NCI-H748 treated with DMSO at 0.1 percent for 48 hours (cell line): ENCODE data around the gene WLS.
"Not testable (repeated sequence)": the region's sequence is repeated elsewhere in the genome, so short reads cannot be mapped to it uniquely, and the experiment has no call there.

Source experiments
- DNase-seq: peaks from one replicate; lab custom pipeline; 2025; lab: John Stamatoyannopoulos, UW

The WLS gene

DNA sequence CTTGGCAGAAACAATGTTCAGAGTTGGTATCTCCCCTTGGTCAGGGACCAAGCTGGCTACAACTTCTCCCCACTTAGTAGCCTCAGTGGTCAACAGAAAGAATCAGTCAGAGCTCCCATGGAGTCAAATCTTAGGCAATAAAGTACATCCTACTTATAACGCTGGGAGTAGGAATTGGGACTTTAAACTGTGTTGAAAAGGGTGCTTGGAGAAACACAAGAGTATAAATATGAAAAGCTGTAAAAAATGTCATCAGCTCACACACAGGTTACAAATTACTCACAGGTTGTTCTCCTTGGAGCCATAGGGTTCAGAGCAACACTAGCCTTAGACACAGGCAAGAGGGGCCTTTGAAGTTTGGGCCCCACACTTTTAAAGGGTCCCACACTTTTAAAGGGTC lies 67.4 kb downstream of the WLS start:
- no peak for DNase-seq

GRCh38 chr1:68163220-68163619 lies 69.1 kb downstream of the WLS start:
- no peak for DNase-seq

DNA sequence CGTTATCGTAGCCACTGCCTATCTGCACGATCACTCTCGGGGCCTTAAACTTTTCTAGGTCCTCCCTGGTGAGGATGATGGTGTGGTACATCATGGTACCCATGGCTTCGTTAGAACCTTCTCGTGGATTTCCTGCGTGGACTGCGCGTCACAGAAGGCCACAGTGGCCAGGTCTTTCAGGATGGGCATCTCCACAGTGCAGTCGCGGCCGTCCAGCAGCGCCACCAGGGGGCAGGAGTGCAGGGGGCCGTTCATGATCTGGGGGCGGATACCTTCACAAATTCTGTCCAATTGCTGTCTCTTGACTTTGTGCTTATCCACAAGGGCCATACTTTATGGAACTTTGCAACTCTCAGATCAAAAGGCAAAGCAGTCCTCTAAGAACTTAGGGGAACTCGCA lies 69.6 kb downstream of the WLS start:
- no peak for DNase-seq

DNA sequence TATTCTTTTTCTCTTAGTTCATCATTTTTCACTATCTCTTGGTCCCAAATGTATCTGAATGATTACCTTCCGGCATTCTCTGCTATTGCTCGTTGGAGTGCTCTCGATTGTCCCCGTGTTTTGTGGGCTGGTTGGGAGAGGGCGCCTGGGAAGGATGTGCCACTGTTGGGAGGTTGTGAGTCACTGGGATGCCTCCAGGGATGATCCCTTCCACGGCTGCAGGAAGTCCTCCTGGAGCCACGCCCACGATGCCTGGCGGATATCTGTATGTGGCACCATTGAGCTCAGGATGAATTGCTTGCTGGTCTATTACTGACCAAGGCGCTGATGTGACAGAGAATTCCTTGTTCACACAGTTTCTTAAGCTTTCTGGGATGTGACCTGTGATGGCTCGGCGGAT lies 70.7 kb downstream of the WLS start:
- DNase-seq = not testable (repeated sequence)

- DNase-seq = not testable (repeated sequence)
Observed at GRCh38 chr1:68160935-68161334, 71.4 kb downstream of the WLS start.

DNA sequence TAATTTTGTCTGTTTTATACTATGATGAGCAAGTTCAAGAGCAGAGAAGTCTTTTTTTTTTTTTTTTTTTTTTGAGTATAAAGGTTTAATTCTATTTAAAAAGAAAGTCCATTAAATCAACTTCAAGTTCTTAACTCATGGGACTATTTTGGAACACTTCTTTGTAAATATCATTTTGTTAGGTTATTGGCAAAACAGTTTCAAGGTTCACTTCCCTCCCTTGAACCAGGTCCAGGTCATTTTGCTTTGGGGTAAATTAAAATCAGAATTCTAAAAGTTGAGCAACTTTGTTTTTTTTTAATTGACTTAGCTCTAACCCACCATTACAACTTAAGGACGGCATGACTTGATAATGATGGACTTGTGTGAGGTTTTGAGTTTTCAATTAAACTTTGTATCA lies 72.3 kb downstream of the WLS start:
- no peak for DNase-seq

- DNase-seq = no peak
Observed at GRCh38 chr1:68158837-68159236, 73.5 kb downstream of the WLS start.

DNA sequence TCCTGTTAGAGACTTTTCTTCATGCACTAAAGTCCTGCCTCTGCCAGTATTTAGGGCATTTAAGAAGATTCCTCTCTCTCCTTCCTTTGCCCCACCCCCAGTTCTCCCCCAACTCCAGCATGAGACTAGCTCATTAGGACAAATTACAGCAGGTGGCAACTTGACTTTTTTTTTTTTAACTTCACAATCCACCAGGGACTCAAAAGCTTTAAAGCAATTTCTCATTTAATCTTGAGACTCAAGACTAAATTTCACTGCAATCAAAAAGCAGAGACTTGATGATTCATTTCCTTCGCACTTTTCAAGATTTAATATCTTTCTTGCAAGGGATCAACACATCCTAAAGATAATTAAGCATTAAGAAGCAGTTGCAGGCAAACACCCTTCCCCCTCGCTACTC lies 74.9 kb downstream of the WLS start:
- DNase-seq = no peak

- no peak for DNase-seq
Observed at GRCh38 chr1:68151690-68152089, 80.6 kb downstream of the WLS start.

DNA sequence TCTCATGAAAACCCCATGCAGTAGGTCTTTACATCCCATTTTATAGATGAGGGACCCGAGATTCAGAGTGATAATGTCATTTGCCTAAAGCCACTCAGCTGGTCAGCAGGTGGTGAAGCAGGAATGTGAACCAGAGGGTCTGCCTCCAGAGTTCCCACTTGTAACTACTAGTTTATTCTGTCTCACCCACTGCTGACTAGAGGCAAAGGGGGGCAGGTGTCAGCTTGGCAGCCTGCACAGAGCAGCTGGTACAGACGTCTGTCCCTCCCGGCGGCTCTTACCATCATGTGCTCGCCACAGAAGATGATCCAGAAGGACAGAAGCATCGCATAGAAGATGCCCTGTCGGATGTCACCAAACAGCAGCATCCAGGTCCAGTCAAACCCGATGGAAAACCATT lies 82.4 kb downstream of the WLS start:
- no peak for DNase-seq

GRCh38 chr1:68149110-68149798 lies 83.1 kb downstream of the WLS start:
- no peak for DNase-seq

DNA sequence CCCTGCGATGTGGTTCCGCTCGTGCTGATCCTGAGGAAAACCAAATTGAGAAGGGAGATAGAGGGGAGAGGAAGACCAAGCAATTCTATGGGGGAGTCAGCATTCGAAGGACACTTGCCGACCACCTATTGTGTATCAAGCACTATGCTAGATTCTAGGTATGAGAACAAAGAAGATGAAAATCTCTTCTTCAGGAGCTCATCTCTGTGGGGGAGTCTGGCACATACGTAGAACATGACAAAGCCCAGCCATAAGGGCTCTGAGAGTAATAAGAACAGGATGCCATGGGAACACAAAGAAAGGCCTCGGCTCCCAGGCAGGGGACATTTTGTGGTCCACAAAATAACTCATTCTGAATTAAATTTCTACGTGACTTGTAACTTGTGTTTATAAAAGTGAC lies 83.7 kb downstream of the WLS start:
- no peak for DNase-seq

DNA sequence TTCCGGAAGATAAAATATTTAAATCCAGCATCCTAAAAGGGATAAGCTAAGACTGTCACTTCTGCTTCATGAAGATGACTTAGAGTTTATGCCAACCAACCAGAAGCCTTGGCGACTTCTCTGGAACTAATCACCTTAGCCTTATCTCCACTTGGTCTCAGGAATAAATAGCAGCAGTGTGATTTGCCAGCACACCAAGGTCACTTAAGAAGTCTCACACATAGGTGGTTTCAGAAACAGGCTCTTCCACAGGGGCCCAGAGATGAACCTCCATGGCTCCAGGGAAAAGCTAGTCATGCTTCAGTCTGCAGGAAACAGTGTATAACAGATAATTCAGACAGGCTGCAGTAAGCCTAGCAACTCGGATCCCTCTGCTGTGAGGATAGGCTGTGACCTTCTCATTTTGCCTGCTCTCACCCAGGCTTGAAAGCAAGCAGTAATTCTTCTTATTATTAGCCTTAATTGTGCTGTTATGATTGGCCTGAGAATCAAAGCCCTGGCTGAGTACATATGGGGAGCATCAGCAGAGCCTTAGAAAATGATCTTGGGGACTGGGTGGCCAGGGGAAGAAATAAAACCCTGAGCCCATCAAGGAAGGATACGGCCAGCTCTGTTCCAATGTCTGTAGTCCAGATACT lies 84.7 kb downstream of the WLS start:
- no peak for DNase-seq

DNA sequence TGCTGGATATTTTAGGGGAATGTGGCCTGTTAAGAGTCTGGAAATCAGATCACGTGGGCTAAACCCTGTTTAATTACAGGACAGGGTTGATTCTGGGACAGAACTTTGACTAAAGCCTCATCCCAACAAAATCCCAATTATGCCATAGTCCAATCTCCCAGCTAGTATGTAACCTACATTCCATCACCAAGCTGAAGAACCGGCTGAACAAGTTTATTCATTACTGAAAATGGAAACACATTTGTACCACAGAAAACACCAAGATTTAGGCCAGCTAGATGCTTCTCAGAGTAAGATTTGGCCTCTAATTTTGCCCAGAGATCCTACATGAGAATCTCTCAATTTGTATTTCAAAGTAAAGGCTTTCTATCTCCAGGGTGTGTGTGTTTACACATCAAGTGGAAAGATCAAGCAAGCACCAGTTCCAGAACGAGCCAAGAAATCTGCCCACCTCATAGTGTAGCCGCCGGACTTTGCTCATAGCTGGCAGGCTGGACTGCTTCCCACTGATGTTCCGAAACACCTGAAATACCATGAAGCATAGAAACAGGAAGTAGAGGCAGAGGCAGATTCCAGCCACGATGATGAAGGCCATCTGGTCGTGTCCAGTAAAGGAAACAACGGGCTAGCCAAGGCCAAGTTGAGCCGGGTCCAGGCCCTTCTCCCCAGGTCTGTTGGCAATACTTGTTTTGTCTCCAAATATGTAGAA lies 86.8 kb downstream of the WLS start:
- DNase-seq = no peak

DNA sequence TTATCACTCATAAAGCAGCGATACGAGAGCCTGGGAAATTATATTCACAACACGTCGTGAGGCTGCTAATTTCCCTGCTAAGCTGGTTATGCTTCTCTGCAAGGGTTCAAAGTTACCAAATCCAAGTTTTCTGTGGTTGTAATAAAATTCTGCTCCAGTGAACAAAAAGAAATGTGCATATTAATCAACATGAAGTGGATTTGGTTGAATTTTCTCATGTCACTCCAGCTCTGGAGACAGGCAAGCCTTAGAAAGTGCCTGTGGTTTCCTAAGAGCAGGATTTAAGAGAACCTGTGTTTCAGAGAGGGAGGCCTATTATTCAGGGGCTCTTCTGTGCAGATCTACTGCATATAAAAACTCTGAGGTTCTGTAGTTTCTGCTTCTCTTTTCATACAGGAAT lies 87.5 kb downstream of the WLS start:
- DNase-seq = no peak

GRCh38 chr1:68143633-68144032 lies 88.7 kb downstream of the WLS start:
- no peak for DNase-seq

DNA sequence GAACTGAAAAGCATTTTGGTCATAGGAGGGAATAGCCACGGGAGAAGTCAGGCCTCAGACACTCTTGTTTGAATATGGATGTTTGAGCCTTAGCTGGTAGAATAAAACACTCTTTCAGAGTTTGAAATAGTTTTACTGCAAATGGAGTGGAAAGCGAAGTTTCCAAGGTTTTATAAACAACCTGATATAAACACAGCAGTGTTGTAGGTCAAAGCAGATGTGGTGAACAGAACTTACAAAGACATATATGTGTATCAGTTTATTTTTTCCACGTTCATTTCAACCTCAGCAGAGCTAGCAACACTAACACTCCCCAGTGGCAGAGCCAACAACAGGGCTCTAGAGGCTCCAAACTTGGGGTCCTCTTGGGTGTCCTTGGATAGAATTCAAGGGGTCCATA lies 89.9 kb downstream of the WLS start:
- DNase-seq = no peak

DNA sequence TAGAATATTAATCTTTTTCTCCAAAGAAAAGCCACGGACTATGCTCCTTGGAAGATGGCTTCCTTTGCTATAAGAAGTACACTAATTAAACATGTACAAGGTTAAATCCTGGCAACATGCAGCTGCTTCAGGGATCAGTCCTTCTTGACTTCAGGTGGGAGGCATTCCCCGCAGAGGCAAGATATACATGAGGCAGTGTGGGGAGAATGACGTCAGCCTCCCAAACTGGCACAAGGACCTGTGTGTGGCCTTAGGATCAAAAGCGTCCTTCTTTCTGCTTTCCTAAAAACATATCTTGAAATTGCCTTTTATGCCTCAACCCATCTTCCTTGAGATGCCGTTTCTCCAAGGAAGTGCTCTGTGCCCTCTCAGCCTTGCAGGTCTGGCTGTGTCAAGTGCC lies 90.3 kb downstream of the WLS start:
- no peak for DNase-seq

GRCh38 chr1:68141071-68142021 lies 91.0 kb downstream of the WLS start:
- no peak for DNase-seq

DNA sequence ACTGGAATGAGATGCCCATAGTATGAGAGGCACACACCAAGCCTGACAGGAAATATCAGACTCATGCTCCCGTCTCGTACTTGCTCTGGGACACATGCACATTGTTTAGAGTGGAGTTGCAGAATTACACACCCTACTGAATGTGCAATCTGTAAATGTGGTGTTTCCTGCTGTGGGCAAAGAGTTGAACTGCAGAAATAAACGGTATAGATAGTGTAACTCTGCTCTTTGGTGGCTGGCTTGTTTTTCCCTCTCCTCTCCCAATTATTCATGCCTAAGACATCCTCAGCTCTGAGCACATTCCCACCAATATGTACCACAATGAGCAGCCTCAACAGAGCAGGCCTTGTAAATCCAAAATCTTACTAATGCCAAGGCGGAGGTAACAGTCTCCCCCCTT lies 91.8 kb downstream of the WLS start:
- no peak for DNase-seq

DNA sequence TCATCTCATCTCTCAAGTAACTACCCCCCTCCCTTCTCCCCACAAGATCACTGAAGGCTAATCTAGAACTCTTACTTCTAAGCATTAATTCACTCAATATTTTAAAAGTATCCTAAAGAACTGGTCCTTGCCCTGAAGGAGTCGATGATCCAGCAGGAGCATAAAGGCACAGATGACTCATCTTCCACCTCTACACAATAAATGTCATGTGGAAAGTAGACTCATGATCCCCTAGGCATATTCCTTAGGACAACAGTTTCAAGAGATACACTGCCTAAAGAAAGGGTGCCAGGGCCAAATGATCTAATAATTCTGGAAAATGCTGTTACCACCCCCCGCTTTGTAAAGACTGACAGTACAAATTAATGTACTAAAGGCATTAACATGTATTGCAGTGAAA lies 96.1 kb downstream of the WLS start:
- no peak for DNase-seq

- no peak for DNase-seq
Observed at GRCh38 chr1:68132426-68133130, 99.7 kb downstream of the WLS start.
